Embryonic facial prominence (tissue), 1 donor: ENCODE measurements around the gene ARHGAP26.

ENCODE experiments used
- DNase-seq: peaks from one replicate; pipeline ENCODE4 v3.0.0-alpha.2; 2016; ENCODE audit errors: extremely low spot score

The ARHGAP26 gene

GRCh38 chr5:142748568-142749249, 21.5 kb upstream of the ARHGAP26 start:
- no peak for DNase-seq

GRCh38 chr5:142749321-142749720, 20.9 kb upstream of the ARHGAP26 start:
- no peak for DNase-seq

GRCh38 chr5:142753116-142753631, 17.0 kb upstream of the ARHGAP26 start:
- DNase-seq: no peak

DNA sequence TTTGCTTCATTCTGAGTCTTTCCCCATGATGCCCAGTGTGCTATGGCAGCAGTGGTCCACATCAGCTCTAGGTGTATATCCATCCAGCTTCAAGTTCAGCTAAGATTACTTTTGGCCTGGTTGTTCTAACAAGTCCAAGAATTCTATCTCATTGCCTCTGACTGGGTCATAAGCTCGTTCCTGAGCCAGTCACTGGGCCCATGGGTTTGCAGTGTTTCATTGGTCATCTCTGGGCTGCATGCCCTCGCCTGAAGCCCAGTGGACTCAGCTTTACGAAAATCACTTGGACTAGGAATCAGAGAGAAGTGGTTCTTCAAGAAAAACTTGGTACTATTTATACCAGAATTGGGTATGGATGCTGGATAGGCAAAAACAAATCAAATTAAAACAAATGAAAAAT, 16.1 kb upstream of the ARHGAP26 start:
- no peak for DNase-seq

DNA sequence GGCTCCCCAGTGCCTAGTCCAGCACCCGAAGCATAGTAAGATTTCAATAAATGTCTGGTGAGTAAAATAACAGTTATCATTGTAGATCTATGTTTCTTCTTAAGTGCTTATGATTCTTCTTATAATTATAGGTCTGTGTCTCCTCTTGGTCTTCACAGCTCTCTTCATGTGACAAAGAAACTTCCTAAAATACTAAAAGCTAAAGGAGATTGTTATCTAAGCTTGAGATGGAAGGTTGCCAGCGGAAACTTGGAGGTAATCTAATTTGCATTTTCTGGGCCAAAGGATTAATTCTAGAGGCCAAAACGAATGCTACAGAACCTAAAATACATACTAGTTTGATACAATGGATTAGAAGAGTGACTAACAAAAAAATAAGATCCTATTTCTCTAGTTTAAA, 13.6 kb upstream of the ARHGAP26 start:
- DNase-seq: no peak

GRCh38 chr5:142757564-142757963, 12.6 kb upstream of the ARHGAP26 start:
- DNase-seq: no peak

GRCh38 chr5:142758062-142758795, 11.9 kb upstream of the ARHGAP26 start:
- DNase-seq: no peak

- no peak for DNase-seq
Observed at GRCh38 chr5:142758796-142759145, 11.4 kb upstream of the ARHGAP26 start.

DNA sequence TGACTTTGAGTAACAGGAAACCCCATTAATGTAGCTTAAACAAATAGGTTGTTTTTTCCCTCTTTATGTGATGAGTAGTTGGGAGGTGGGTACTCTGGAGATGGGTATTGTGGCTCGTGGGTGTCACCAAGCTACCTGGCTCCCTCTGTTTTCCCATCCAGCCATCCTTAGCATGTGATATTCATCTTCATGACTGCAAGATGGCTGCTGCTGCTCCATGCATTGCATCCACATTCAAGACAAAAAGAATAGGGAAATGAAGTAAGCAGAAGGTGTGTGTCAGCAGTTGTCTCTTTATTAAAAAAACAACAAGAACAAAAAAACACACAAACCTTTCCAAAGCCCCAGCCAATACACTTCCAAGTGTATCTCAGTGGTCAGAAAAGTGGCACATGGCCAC, 6.5 kb upstream of the ARHGAP26 start:
- DNase-seq: no peak

GRCh38 chr5:142767178-142767577, 3.0 kb upstream of the ARHGAP26 start:
- no peak for DNase-seq

- no peak for DNase-seq
Observed at GRCh38 chr5:142767911-142768310, 2.3 kb upstream of the ARHGAP26 start.

DNA sequence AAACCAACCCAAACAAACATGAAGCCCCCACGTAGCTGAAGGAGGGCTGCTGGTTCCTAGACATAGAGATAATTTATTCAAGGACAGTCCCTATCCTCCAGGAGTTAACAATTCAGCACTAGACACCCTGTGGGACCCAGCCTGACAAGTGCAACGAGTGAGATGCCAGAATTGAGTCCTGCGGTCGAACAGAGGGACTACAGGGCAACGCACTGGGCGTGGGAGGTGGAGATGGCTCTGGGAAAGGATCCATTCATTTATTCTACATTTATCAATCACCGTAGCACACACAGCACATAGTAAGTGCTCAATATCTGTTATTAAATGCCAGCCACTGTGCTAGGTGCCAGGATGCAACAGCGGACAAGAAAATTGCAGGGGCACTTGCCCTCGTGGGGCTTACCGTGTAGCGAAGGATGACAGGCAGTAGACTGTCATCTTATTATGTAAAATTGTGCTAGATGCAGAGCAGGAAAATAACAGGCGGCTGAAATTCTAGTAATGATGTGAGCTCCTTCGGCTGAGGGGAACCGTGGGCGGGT, 855 bp upstream of the ARHGAP26 start:
- no peak for DNase-seq

- no peak for DNase-seq
Observed at GRCh38 chr5:142770650-142771609, 753 bp downstream of the ARHGAP26 start.

- DNase-seq: no peak
Observed at GRCh38 chr5:142771666-142772065, 1.5 kb downstream of the ARHGAP26 start.

- DNase-seq: no peak
Observed at GRCh38 chr5:142772446-142773293, 2.5 kb downstream of the ARHGAP26 start.

- no peak for DNase-seq
Observed at GRCh38 chr5:142777099-142777498, 6.9 kb downstream of the ARHGAP26 start.

- DNase-seq: no peak
Observed at GRCh38 chr5:142777850-142778249, 7.7 kb downstream of the ARHGAP26 start.

- DNase-seq: no peak
Observed at GRCh38 chr5:142779163-142779840, 9.1 kb downstream of the ARHGAP26 start.

- DNase-seq: no peak
Observed at GRCh38 chr5:142780871-142781270, 10.7 kb downstream of the ARHGAP26 start.

- DNase-seq: no peak
Observed at GRCh38 chr5:142782976-142783530, 12.9 kb downstream of the ARHGAP26 start.
